H9 (cell line): ENCODE data around the gene DUSP14. TPM values are rescaled to one million over a fixed set of nuclear protein-coding genes. Genes with fewer than 3 reads are reported as not detected.

Experiments
- DNase-seq: peaks from one replicate; pipeline ENCODE4 v3.0.0-alpha.2; 2017
- H2AFZ ChIP-seq: one replicate; pipeline ENCODE4 v1.6.1; 2013; ENCODE audit warnings: mild to moderate bottlenecking, low read length, control low read depth, moderate library complexity
- H2AK5ac ChIP-seq: 2 replicates; pipeline ENCODE4 v1.6.1; 2013; ENCODE audit warnings: low read length, control low read depth, mixed read lengths; ENCODE audit not compliant: insufficient read length
- H2BK120ac ChIP-seq: one replicate; pipeline ENCODE4 v1.6.1; 2013; ENCODE audit warnings: low read depth, mild to moderate bottlenecking, low read length, control low read depth, inconsistent platforms; ENCODE audit not compliant: poor library complexity, severe bottlenecking
- H2BK12ac ChIP-seq: 2 replicates; pipeline ENCODE4 v1.6.1; 2013; ENCODE audit warnings: low read length, control low read depth, mixed read lengths, low read depth; ENCODE audit not compliant: insufficient read length
- H2BK15ac ChIP-seq: 2 replicates; pipeline ENCODE4 v1.6.1; 2013; ENCODE audit warnings: low read depth, low read length, control low read depth
- H2BK20ac ChIP-seq: one replicate; pipeline ENCODE4 v1.6.1; 2013; ENCODE audit warnings: low read depth, mild to moderate bottlenecking, low read length, control low read depth, inconsistent platforms; ENCODE audit not compliant: poor library complexity, severe bottlenecking
- H2BK5ac ChIP-seq: 2 replicates; pipeline ENCODE4 v1.6.1; 2013; ENCODE audit warnings: low read length, control low read depth, mixed read lengths; ENCODE audit not compliant: insufficient read length
- H3K14ac ChIP-seq: 2 replicates; pipeline ENCODE4 v1.6.1; 2013; ENCODE audit warnings: low read length, control low read depth; ENCODE audit not compliant: insufficient read depth
- H3K18ac ChIP-seq: 2 replicates; pipeline ENCODE4 v1.6.1; 2013; ENCODE audit warnings: low read depth, mild to moderate bottlenecking, mixed read lengths, low read length, control low read depth; ENCODE audit not compliant: insufficient read length
- H3K23ac ChIP-seq: 2 replicates; pipeline ENCODE4 v1.6.1; 2013; ENCODE audit warnings: low read length, control low read depth, mixed read lengths, low read depth; ENCODE audit not compliant: insufficient read length
- H3K23me2 ChIP-seq: 2 replicates; pipeline ENCODE4 v1.6.1; 2013; ENCODE audit warnings: low read depth, mild to moderate bottlenecking, mixed read lengths, low read length, control low read depth; ENCODE audit not compliant: insufficient read length, poor library complexity, severe bottlenecking
- H3K27ac ChIP-seq: 2 replicates; pipeline ENCODE4 v1.5.1; 2013; ENCODE audit warnings: low read length, control low read depth, mixed read lengths, low read depth; ENCODE audit not compliant: insufficient read length
- H3K27me3 ChIP-seq: 2 replicates; pipeline ENCODE4 v1.6.1; 2013; ENCODE audit warnings: low read length, control low read depth, inconsistent platforms; ENCODE audit not compliant: insufficient read depth
- H3K4ac ChIP-seq: 2 replicates; pipeline ENCODE4 v1.6.1; 2013; ENCODE audit warnings: low read depth, mild to moderate bottlenecking, control low read depth, inconsistent platforms, low read length, moderate library complexity
- H3K4me1 ChIP-seq: 2 replicates; pipeline ENCODE4 v1.6.1; 2013; ENCODE audit warnings: low read length, control low read depth, inconsistent platforms; ENCODE audit not compliant: insufficient read depth
- H3K4me2 ChIP-seq: 2 replicates; pipeline ENCODE4 v1.6.1; 2013; ENCODE audit warnings: low read length, control low read depth, mixed read lengths; ENCODE audit not compliant: insufficient read length, insufficient read depth
- H3K56ac ChIP-seq: 2 replicates; pipeline ENCODE4 v1.6.1; 2013; ENCODE audit warnings: low read depth, mild to moderate bottlenecking, mixed read lengths, low read length, control low read depth; ENCODE audit not compliant: insufficient read length
- H3K79me1 ChIP-seq: 2 replicates; pipeline ENCODE4 v1.6.1; 2013; ENCODE audit warnings: low read depth, mild to moderate bottlenecking, moderate library complexity, low read length, control low read depth, inconsistent platforms; ENCODE audit not compliant: insufficient read depth, poor library complexity, severe bottlenecking
- H3K79me2 ChIP-seq: 2 replicates; pipeline ENCODE4 v1.6.1; 2013; ENCODE audit warnings: low read length, control low read depth, inconsistent platforms; ENCODE audit not compliant: insufficient read depth
- H3K9ac ChIP-seq: 2 replicates; pipeline ENCODE4 v1.6.1; 2013; ENCODE audit warnings: low read length, control low read depth, mixed read lengths; ENCODE audit not compliant: insufficient read length; ENCODE audit errors: extremely low read depth
- H3K9me3 ChIP-seq: one replicate; pipeline ENCODE4 v1.6.1; 2013; ENCODE audit warnings: low read depth, low read length, inconsistent platforms; ENCODE audit not compliant: control insufficient read depth
- H3T11ph ChIP-seq: one replicate; pipeline ENCODE4 v1.6.1; 2013; ENCODE audit warnings: mild to moderate bottlenecking, low read length, control low read depth, inconsistent platforms
- H4K20me1 ChIP-seq: one replicate; pipeline ENCODE4 v1.6.1; 2013; ENCODE audit not compliant: control insufficient read depth, insufficient read length, insufficient read depth
- H4K5ac ChIP-seq: 2 replicates; pipeline ENCODE4 v1.6.1; 2013; ENCODE audit warnings: low read depth, mild to moderate bottlenecking, mixed read lengths, low read length, control low read depth; ENCODE audit not compliant: insufficient read length
- H4K8ac ChIP-seq: replicated peaks from 2 replicates; pipeline ENCODE4 v1.6.1; 2013; ENCODE audit warnings: low read length, control low read depth, mixed read lengths, low read depth; ENCODE audit not compliant: insufficient read length
- H4K91ac ChIP-seq: 2 replicates; pipeline ENCODE4 v1.6.1; 2013; ENCODE audit warnings: low read depth, mild to moderate bottlenecking, moderate library complexity, mixed read lengths, low read length, control low read depth; ENCODE audit not compliant: insufficient read length
- H3K27ac Mint-ChIP-seq, 3 experiments: 2 replicates in 2 of 3; 3 replicates in 1 of 3; pipeline ENCODE4 v1.8.0; 2020 to 2021; ENCODE audit warnings: mixed read lengths in 3 of 3, mild to moderate bottlenecking in 1 of 3, moderate library complexity in 1 of 3
- H3K27me3 Mint-ChIP-seq: 2 replicates; pipeline ENCODE4 v1.8.0; 2021; ENCODE audit warnings: low read depth, mild to moderate bottlenecking, moderate library complexity, mixed read lengths
- H3K36me3 Mint-ChIP-seq, 3 experiments: 2 replicates in 2 of 3; 3 replicates in 1 of 3; pipeline ENCODE4 v1.8.0; 2020 to 2021; ENCODE audit warnings: low read depth in 3 of 3, mixed read lengths in 3 of 3; ENCODE audit not compliant: insufficient read depth in 1 of 3
- H3K4me1 Mint-ChIP-seq, 2 experiments: 2 replicates each; pipeline ENCODE4 v1.8.0; 2020; ENCODE audit warnings: mixed read lengths in 2 of 2
- H3K4me3 Mint-ChIP-seq, 2 experiments: 2 replicates in 1 of 2; 3 replicates in 1 of 2; pipeline ENCODE4 v1.8.0; 2020 to 2021; ENCODE audit warnings: mild to moderate bottlenecking in 2 of 2, mixed read lengths in 2 of 2, moderate library complexity in 1 of 2
- H3K9me3 Mint-ChIP-seq, 2 experiments: 2 replicates in 1 of 2; 3 replicates in 1 of 2; pipeline ENCODE4 v1.8.0; 2020; ENCODE audit warnings: mild to moderate bottlenecking in 2 of 2, mixed read lengths in 2 of 2, moderate library complexity in 1 of 2
- CTCF ChIP-seq: fragments of 200-600 bp; sonication (generic); conservative IDR thresholded peaks from 3 replicates; pipeline ENCODE4 v1.8.0; 2021; ENCODE audit warnings: antibody characterized with exemption, mild to moderate bottlenecking
- WGBS: extraction: QIAGEN DNeasy Blood & Tissue Kit; methylation state at CpG from one replicate; pipeline ENCODE4 v1.1.7; 2013; ENCODE audit warnings: missing lambda C conversion rate, low lambda C conversion rate, mixed read lengths; ENCODE audit not compliant: insufficient read length; ENCODE audit errors: extremely low coverage; 5-methylcytosine and 5-hydroxymethylcytosine counted together
- total RNA-seq: library from RNA; stranded (reverse); gene quantifications from 2 replicates; pipeline ENCODE4 v1.2.1, GENCODE V29; 2021

The DUSP14 gene
- total RNA-seq, 1 experiment from 2014 or later: 21.3 TPM

- H2BK12ac ChIP-seq: no peak overlapping the region
- no peak overlapping the region for H3K4me3 Mint-ChIP-seq
Observed at GRCh38 chr17:37545486-37545885, 55.8 kb downstream of the DUSP14 start.

More at GRCh38 chr17:37545486-37545885, 55.8 kb downstream of the DUSP14 start:
- no peak overlapping the region for H2BK20ac ChIP-seq
- no peak overlapping the region for H3K18ac ChIP-seq
- Mint-ChIP-seq H3K9me3 (no peaks in the 10 kb centered on the region), H3K4me1 (peaks cover 27% of the 10 kb centered on the region in 2 experiments), H3K27ac (no peak overlapping the region), H3K36me3 (peaks cover 3 to 22% (median 14%) of the 10 kb centered on the region in 3 experiments; a peak in 6 of 7 replicates), H3K27me3 (no peaks in the 10 kb centered on the region)
- no peak overlapping the region for H3K9ac ChIP-seq
- no peak overlapping the region for H4K91ac ChIP-seq
- H2AFZ ChIP-seq: no peak overlapping the region
- no peaks in the 10 kb centered on the region for H4K20me1 ChIP-seq
- H3K79me2 ChIP-seq: no peaks in the 10 kb centered on the region
- H2BK15ac ChIP-seq: no peak overlapping the region
- no peak overlapping the region for H4K8ac ChIP-seq
- H3K4me1 ChIP-seq: no peaks in the 10 kb centered on the region
- H2AK5ac ChIP-seq: no peak overlapping the region
- no peaks in the 10 kb centered on the region for H3K9me3 ChIP-seq
- H3K27ac ChIP-seq: no peak overlapping the region
- no peak overlapping the region for H4K5ac ChIP-seq
- no peaks in the 10 kb centered on the region for H3K23me2 ChIP-seq
- H2BK5ac ChIP-seq: no peak overlapping the region
- TF ChIP-seq CTCF: no peak
- no peak overlapping the region for H3T11ph ChIP-seq
- no peak overlapping the region for H3K23ac ChIP-seq
- H3K27me3 ChIP-seq: no peaks in the 10 kb centered on the region
- no peak overlapping the region for H3K4me2 ChIP-seq
- WGBS: no CpG with 5 or more reads among the region's 2 CpGs
- H3K56ac ChIP-seq: no peak overlapping the region
- no peaks in the 10 kb centered on the region for H3K79me1 ChIP-seq
- H3K14ac ChIP-seq: no peak overlapping the region
- no peak for DNase-seq
- no peak overlapping the region for H3K4ac ChIP-seq
- no peak overlapping the region for H2BK120ac ChIP-seq
